Measurements from ENCODE around the gene KCNN4. TPM values are rescaled to one million over a fixed set of nuclear protein-coding genes. Genes with fewer than 3 reads are reported as not detected.
"Not testable (repeated sequence)": the region's sequence is repeated elsewhere in the genome, so short reads cannot be mapped to it uniquely, and the experiment has no call there.

Gene KCNN4
- total RNA-seq, 1 experiment from 2014 or later: not detected

GRCh38 chr19:43806848-43807247 is 26.1 kb upstream of the KCNN4 start:
- no peak for DNase-seq (ENCODE audit: low spot score)
- POLR2A ChIA-PET (ENCODE audit: low non-redundant PET): no interaction called here
- CTCF ChIA-PET: no interaction called here
- no TSS peak for BruUV-seq (replicated peaks)
- no peak overlapping the region for H3K4me3 ChIP-seq (ENCODE audit: low read depth, low read length, poor library complexity, severe bottlenecking)
- intact Hi-C loops (cut with micrococcal nuclease; ENCODE audit: unreplicated experiment): loop anchor here (10.0 kb wide), 1 partner anchor 362 kb away; no protein-coding TSS in a partner anchor
- H3K27ac ChIP-seq (ENCODE audit: low read depth, low read length, poor library complexity, severe bottlenecking): no peak overlapping the region
- TF ChIP-seq CTCF (conservative IDR thresholded peaks at IDR 0.05; ENCODE audit: low read depth, low read length) (no peak), EZH2 (IDR thresholded peaks at IDR 0.05; ENCODE audit: borderline replicate concordance, low read depth, low read length, poor library complexity, severe bottlenecking) (no peak)
- no peaks in the 10 kb centered on the region for H3K27me3 ChIP-seq (replicated peaks; ENCODE audit: insufficient read depth, low read depth, low read length, poor library complexity)
- H3K36me3 ChIP-seq (ENCODE audit: insufficient read depth, low read length, poor library complexity, severe bottlenecking): no peaks in the 10 kb centered on the region
- H3K9me3 ChIP-seq (ENCODE audit: low read depth, low read length, poor library complexity, severe bottlenecking): no peaks in the 10 kb centered on the region
- H3K4me1 ChIP-seq (ENCODE audit: insufficient read depth, low read length, poor library complexity, severe bottlenecking): no peaks in the 10 kb centered on the region

- CTCF ChIA-PET; DNase-seq (ENCODE audit: low spot score); H3K4me1 ChIP-seq (ENCODE audit: insufficient read depth, low read length, poor library complexity, severe bottlenecking); H3K36me3 ChIP-seq (ENCODE audit: insufficient read depth, low read length, poor library complexity, severe bottlenecking); H3K27ac ChIP-seq (ENCODE audit: low read depth, low read length, poor library complexity, severe bottlenecking); BruUV-seq (replicated peaks); H3K27me3 ChIP-seq (replicated peaks; ENCODE audit: insufficient read depth, low read depth, low read length, poor library complexity); POLR2A ChIA-PET (ENCODE audit: low non-redundant PET); H3K4me3 ChIP-seq (ENCODE audit: low read depth, low read length, poor library complexity, severe bottlenecking); H3K9me3 ChIP-seq (ENCODE audit: low read depth, low read length, poor library complexity, severe bottlenecking): not testable (repeated sequence)
- intact Hi-C loops (cut with micrococcal nuclease; ENCODE audit: unreplicated experiment): loop anchor here (10.0 kb wide), 1 partner anchor 362 kb away; no protein-coding TSS in a partner anchor
Measured at GRCh38 chr19:43806401-43806800, 25.6 kb upstream of the KCNN4 start.

GRCh38 chr19:43804432-43804831 is 23.7 kb upstream of the KCNN4 start:
- TF ChIP-seq CTCF (conservative IDR thresholded peaks at IDR 0.05; ENCODE audit: low read depth, low read length) (no peak), EZH2 (IDR thresholded peaks at IDR 0.05; ENCODE audit: borderline replicate concordance, low read depth, low read length, poor library complexity, severe bottlenecking) (no peak)
- no TSS peak for BruUV-seq (replicated peaks)
- Histone ChIP-seq H3K27ac (ENCODE audit: low read depth, low read length, poor library complexity, severe bottlenecking) (no peak overlapping the region), H3K4me3 (ENCODE audit: low read depth, low read length, poor library complexity, severe bottlenecking) (no peak overlapping the region), H3K27me3 (replicated peaks; ENCODE audit: insufficient read depth, low read depth, low read length, poor library complexity) (no peaks in the 10 kb centered on the region), H3K9me3 (ENCODE audit: low read depth, low read length, poor library complexity, severe bottlenecking) (no peaks in the 10 kb centered on the region), H3K4me1 (ENCODE audit: insufficient read depth, low read length, poor library complexity, severe bottlenecking) (no peaks in the 10 kb centered on the region), H3K36me3 (ENCODE audit: insufficient read depth, low read length, poor library complexity, severe bottlenecking) (no peaks in the 10 kb centered on the region)
- DNase-seq (ENCODE audit: low spot score): peak; percentile 35
- CTCF ChIA-PET: no interaction called here
- intact Hi-C loops (cut with micrococcal nuclease; ENCODE audit: unreplicated experiment): loop anchor here (10.0 kb wide), 1 partner anchor 360 kb away; no protein-coding TSS in a partner anchor
- POLR2A ChIA-PET (ENCODE audit: low non-redundant PET): no interaction called here

DNA sequence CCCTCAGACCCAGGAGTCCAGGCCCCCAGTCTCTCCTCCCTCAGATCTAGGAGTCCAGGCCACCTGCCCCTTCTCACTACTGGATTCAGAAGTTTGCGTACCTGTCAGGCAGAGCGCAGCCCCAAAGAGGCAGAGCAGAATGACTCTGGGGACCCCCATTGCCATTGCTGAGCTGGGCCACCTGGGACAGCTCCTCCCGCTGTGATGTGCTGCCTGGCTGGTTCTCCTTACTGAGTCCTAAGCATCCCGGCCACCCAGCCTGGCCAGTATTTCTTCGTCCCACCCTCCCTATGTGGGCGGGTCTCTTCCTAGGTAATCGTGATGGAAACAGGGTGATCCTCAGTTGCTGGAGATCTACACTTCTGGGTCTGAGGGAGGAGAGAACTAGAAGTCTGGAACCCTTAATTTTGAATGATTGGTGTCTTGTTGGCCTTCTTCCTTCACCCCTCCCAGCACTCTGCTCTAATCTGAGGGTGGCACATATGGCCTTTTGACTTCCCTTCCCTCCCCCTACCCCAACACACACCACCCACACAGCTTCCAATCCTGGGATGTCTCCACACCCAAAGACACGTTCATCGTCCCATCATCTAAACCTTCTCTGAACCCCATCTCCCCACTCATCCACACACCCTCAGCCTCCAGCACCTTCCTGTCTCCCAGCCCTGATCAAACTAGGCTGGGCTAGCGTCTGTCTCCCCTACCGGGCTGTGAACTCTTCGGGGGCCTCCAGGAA is 21.6 kb upstream of the KCNN4 start, which contains the start of gene LYPD5:
Gene LYPD5, minus strand, starts transcription at position 232 of the 736 bp plus-strand sequence. Its CDS starts 67 bp downstream, at position 165.
- no peak for TF ChIP-seq EZH2 (IDR thresholded peaks at IDR 0.05; ENCODE audit: borderline replicate concordance, low read depth, low read length, poor library complexity, severe bottlenecking)
- TF ChIP-seq CTCF (conservative IDR thresholded peaks at IDR 0.05; ENCODE audit: low read depth, low read length): no peak
- ChIA-PET CTCF (no interaction called here), POLR2A (ENCODE audit: low non-redundant PET) (no interaction called here)
- H3K27ac ChIP-seq (ENCODE audit: low read depth, low read length, poor library complexity, severe bottlenecking): no peak within 1 kb of the TSS
- H3K9me3 ChIP-seq (ENCODE audit: low read depth, low read length, poor library complexity, severe bottlenecking): no peaks in the 10 kb centered on the region
- BruUV-seq (replicated peaks): no TSS peak
- H3K4me1 ChIP-seq (ENCODE audit: insufficient read depth, low read length, poor library complexity, severe bottlenecking): no peaks in the 10 kb centered on the region
- no peaks in the 10 kb centered on the region for H3K36me3 ChIP-seq (ENCODE audit: insufficient read depth, low read length, poor library complexity, severe bottlenecking)
- DNase-seq (ENCODE audit: low spot score): no peak
- no peaks in the 10 kb centered on the region for H3K27me3 ChIP-seq (replicated peaks; ENCODE audit: insufficient read depth, low read depth, low read length, poor library complexity)
- intact Hi-C loops (cut with micrococcal nuclease; ENCODE audit: unreplicated experiment): loop anchor here (10.0 kb wide), 1 partner anchor 358 kb away; no protein-coding TSS in a partner anchor
- no peak within 1 kb of the TSS for H3K4me3 ChIP-seq (ENCODE audit: low read depth, low read length, poor library complexity, severe bottlenecking)

Data from A673 (cell line).